ENCODE data around the gene CBLN1.

CBLN1 gene

GRCh38 chr16:49287572-49287971 lies 5.9 kb upstream of the CBLN1 start:
- no peak overlapping the region for H3K27ac ChIP-seq (ENCODE audit: low read depth, low read length)
- no peaks in the 10 kb centered on the region for H3K79me2 ChIP-seq (ENCODE audit: control insufficient read depth, insufficient read depth, low read length, unreplicated experiment)
- no peaks in the 10 kb centered on the region for H3K36me3 ChIP-seq (ENCODE audit: insufficient read depth, low read length)
- H3K27me3 ChIP-seq (ENCODE audit: insufficient read depth, low read length) = peaks cover 37% of the 10 kb centered on the region
- no peak overlapping the region for H2AFZ ChIP-seq (ENCODE audit: low read length, unreplicated experiment)
- H3K4me3 ChIP-seq (ENCODE audit: low read depth, low read length) = no peak overlapping the region
- no peaks in the 10 kb centered on the region for H3K4me1 ChIP-seq (ENCODE audit: control insufficient read depth, insufficient read depth, low read length, unreplicated experiment)

- H3K27ac ChIP-seq (ENCODE audit: low read depth, low read length) = no peak overlapping the region
- H3K36me3 ChIP-seq (ENCODE audit: insufficient read depth, low read length) = no peaks in the 10 kb centered on the region
- no peak overlapping the region for H3K4me3 ChIP-seq (ENCODE audit: low read depth, low read length)
- H3K27me3 ChIP-seq (ENCODE audit: insufficient read depth, low read length) = peaks cover 60% of the 10 kb centered on the region
- no peaks in the 10 kb centered on the region for H3K79me2 ChIP-seq (ENCODE audit: control insufficient read depth, insufficient read depth, low read length, unreplicated experiment)
- no peaks in the 10 kb centered on the region for H3K4me1 ChIP-seq (ENCODE audit: control insufficient read depth, insufficient read depth, low read length, unreplicated experiment)
- no peak overlapping the region for H2AFZ ChIP-seq (ENCODE audit: low read length, unreplicated experiment)
These were observed 3.3 kb upstream of the CBLN1 start for GRCh38 chr16:49284962-49285361.

- Histone ChIP-seq H3K4me3 (ENCODE audit: low read depth, low read length) (no peak overlapping the region), H3K36me3 (ENCODE audit: insufficient read depth, low read length) (no peaks in the 10 kb centered on the region), H3K79me2 (ENCODE audit: control insufficient read depth, insufficient read depth, low read length, unreplicated experiment) (no peaks in the 10 kb centered on the region), H3K27ac (ENCODE audit: low read depth, low read length) (no peak overlapping the region), H3K4me1 (ENCODE audit: control insufficient read depth, insufficient read depth, low read length, unreplicated experiment) (no peaks in the 10 kb centered on the region), H2AFZ (ENCODE audit: low read length, unreplicated experiment) (no peak overlapping the region), H3K27me3 (ENCODE audit: insufficient read depth, low read length) (peaks cover 75% of the 10 kb centered on the region)
These were observed 1.9 kb upstream of the CBLN1 start for GRCh38 chr16:49283376-49284049.

GRCh38 chr16:49282690-49283375 lies 1.2 kb upstream of the CBLN1 start:
- Histone ChIP-seq H3K4me3 (ENCODE audit: low read depth, low read length) (peak overlapping the region; percentile 55), H3K4me1 (ENCODE audit: control insufficient read depth, insufficient read depth, low read length, unreplicated experiment) (no peaks in the 10 kb centered on the region), H3K79me2 (ENCODE audit: control insufficient read depth, insufficient read depth, low read length, unreplicated experiment) (no peaks in the 10 kb centered on the region), H2AFZ (ENCODE audit: low read length, unreplicated experiment) (no peak overlapping the region), H3K27me3 (ENCODE audit: insufficient read depth, low read length) (peaks cover 81% of the 10 kb centered on the region), H3K27ac (ENCODE audit: low read depth, low read length) (no peak overlapping the region), H3K36me3 (ENCODE audit: insufficient read depth, low read length) (no peaks in the 10 kb centered on the region)

DNA sequence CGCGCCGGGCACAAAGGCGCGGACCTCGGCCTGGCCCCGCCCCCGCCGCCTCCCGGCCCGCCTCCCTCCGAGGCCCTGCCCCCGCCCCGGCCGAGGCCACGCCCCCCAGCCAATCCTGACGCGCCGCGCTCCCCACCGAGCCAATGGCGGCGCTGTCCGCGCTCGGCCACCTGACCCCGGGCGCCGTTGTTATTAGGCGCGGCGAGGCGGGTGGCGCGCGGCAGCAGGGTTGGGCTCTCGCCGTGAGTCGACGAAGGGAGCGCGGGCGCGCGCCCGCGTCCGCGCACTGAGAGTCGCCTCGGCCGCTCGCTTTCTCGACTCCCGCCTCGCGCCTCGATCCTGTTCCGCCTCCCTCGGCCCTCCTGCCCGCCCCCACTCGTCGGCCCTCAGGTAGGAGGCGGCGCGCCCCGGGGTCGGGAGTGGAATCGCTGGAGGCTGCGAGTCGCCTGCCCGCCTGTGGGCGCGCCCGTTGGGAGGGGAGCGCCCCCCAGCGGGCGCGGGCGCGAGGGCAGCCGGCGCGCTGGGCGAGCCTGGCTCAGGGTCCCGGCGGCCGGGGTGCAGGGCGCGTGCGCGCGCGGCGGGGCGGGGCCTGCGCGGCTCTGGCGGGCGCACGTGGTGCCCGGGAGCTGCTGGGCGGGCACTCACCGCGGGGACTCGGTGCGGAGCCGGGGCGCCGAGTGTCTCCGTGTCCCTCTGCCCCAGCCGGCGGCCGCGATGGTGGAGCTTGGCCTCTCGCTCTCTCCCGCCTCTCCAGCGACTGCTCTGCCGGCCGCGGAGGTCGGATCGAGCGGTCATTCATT lies 405 bp upstream of the CBLN1 start:
- no peak overlapping the region for H3K27ac ChIP-seq (ENCODE audit: low read depth, low read length)
- peaks cover 89% of the 10 kb centered on the region for H3K27me3 ChIP-seq (ENCODE audit: insufficient read depth, low read length)
- H2AFZ ChIP-seq (ENCODE audit: low read length, unreplicated experiment) = no peak overlapping the region

DNA sequence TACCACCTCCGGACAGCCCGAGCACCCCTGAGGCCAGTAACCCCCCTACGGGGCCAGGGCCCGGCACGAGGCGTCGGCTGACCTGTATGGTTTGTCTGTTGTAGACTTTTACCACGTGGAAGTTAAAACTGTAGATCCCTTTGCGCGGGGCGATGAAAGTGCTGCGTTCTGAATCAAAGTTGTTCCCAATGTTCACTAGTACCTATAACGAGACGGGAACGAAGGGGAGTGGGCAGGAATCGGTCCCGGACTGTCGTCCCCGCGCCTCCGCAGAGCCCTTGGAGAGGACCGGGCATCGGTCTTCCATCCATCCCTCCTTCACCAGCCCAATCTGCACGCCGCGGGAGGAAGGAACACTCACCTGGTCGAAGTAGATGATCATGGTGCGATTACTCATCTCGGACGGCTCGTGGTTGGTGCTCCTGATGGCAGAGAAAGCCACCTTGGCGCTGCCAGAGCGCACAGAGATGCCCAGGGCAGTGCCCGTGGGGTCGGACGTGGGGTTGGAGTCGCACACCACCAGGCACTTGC lies 732 bp downstream of the CBLN1 start:
- Histone ChIP-seq H3K27ac (ENCODE audit: low read depth, low read length) (no peak overlapping the region), H3K79me2 (ENCODE audit: control insufficient read depth, insufficient read depth, low read length, unreplicated experiment) (no peaks in the 10 kb centered on the region), H3K36me3 (ENCODE audit: insufficient read depth, low read length) (no peaks in the 10 kb centered on the region), H3K4me3 (ENCODE audit: low read depth, low read length) (no peak overlapping the region), H3K4me1 (ENCODE audit: control insufficient read depth, insufficient read depth, low read length, unreplicated experiment) (no peaks in the 10 kb centered on the region), H3K27me3 (ENCODE audit: insufficient read depth, low read length) (peaks cover 97% of the 10 kb centered on the region), H2AFZ (ENCODE audit: low read length, unreplicated experiment) (no peak overlapping the region)

More for the DNA sequence above, 405 bp upstream of the CBLN1 start:
- peak overlapping the region; percentile 58 for H3K4me3 ChIP-seq (ENCODE audit: low read depth, low read length)
- no peaks in the 10 kb centered on the region for H3K4me1 ChIP-seq (ENCODE audit: control insufficient read depth, insufficient read depth, low read length, unreplicated experiment)
- no peaks in the 10 kb centered on the region for H3K36me3 ChIP-seq (ENCODE audit: insufficient read depth, low read length)
- H3K79me2 ChIP-seq (ENCODE audit: control insufficient read depth, insufficient read depth, low read length, unreplicated experiment) = no peaks in the 10 kb centered on the region

- H3K4me3 ChIP-seq (ENCODE audit: low read depth, low read length) = no peak overlapping the region
- H3K27ac ChIP-seq (ENCODE audit: low read depth, low read length) = no peak overlapping the region
- H2AFZ ChIP-seq (ENCODE audit: low read length, unreplicated experiment) = no peak overlapping the region
- H3K36me3 ChIP-seq (ENCODE audit: insufficient read depth, low read length) = no peaks in the 10 kb centered on the region
- no peaks in the 10 kb centered on the region for H3K4me1 ChIP-seq (ENCODE audit: control insufficient read depth, insufficient read depth, low read length, unreplicated experiment)
- peaks cover 97% of the 10 kb centered on the region for H3K27me3 ChIP-seq (ENCODE audit: insufficient read depth, low read length)
- H3K79me2 ChIP-seq (ENCODE audit: control insufficient read depth, insufficient read depth, low read length, unreplicated experiment) = no peaks in the 10 kb centered on the region
These were observed 1.4 kb downstream of the CBLN1 start for GRCh38 chr16:49280105-49280741.

- Histone ChIP-seq H2AFZ (ENCODE audit: low read length, unreplicated experiment) (no peak overlapping the region), H3K4me1 (ENCODE audit: control insufficient read depth, insufficient read depth, low read length, unreplicated experiment) (no peaks in the 10 kb centered on the region), H3K36me3 (ENCODE audit: insufficient read depth, low read length) (no peaks in the 10 kb centered on the region), H3K27ac (ENCODE audit: low read depth, low read length) (no peak overlapping the region), H3K27me3 (ENCODE audit: insufficient read depth, low read length) (peaks cover 97% of the 10 kb centered on the region), H3K4me3 (ENCODE audit: low read depth, low read length) (no peak overlapping the region), H3K79me2 (ENCODE audit: control insufficient read depth, insufficient read depth, low read length, unreplicated experiment) (no peaks in the 10 kb centered on the region)
These were observed 2.5 kb downstream of the CBLN1 start for GRCh38 chr16:49278944-49279725.

- no peak overlapping the region for H3K4me3 ChIP-seq (ENCODE audit: low read depth, low read length)
- H3K27me3 ChIP-seq (ENCODE audit: insufficient read depth, low read length) = peaks cover 97% of the 10 kb centered on the region
- no peaks in the 10 kb centered on the region for H3K4me1 ChIP-seq (ENCODE audit: control insufficient read depth, insufficient read depth, low read length, unreplicated experiment)
- H2AFZ ChIP-seq (ENCODE audit: low read length, unreplicated experiment) = no peak overlapping the region
- H3K79me2 ChIP-seq (ENCODE audit: control insufficient read depth, insufficient read depth, low read length, unreplicated experiment) = no peaks in the 10 kb centered on the region
- no peak overlapping the region for H3K27ac ChIP-seq (ENCODE audit: low read depth, low read length)
- H3K36me3 ChIP-seq (ENCODE audit: insufficient read depth, low read length) = no peaks in the 10 kb centered on the region
These were observed 3.1 kb downstream of the CBLN1 start for GRCh38 chr16:49278567-49278827.
